Measurements from ENCODE around the gene MYBPH. TPM values are rescaled to one million over a fixed set of nuclear protein-coding genes. Genes with fewer than 3 reads are reported as not detected.

Gene MYBPH
- total RNA-seq, 1 donor from 2014 or later, result not detected

- no peak for DNase-seq (ENCODE audit: low spot score)
- Mint-ChIP-seq H3K4me3 (ENCODE audit: unreplicated experiment) (no peak overlapping the region), H3K36me3 (ENCODE audit: low read depth, unreplicated experiment) (peaks cover 4% of the 10 kb centered on the region), H3K27ac (ENCODE audit: unreplicated experiment) (peak overlapping the region; percentile 37), H3K27me3 (ENCODE audit: unreplicated experiment) (peaks cover 4% of the 10 kb centered on the region), H3K4me1 (ENCODE audit: unreplicated experiment) (peaks cover 7% of the 10 kb centered on the region), H3K9me3 (ENCODE audit: unreplicated experiment) (no peaks in the 10 kb centered on the region)
- TF ChIP-seq CTCF (IDR thresholded peaks at IDR 0.05; ENCODE audit: unreplicated experiment), result no peak
Observed at GRCh38 chr1:203202431-203203245, 27.0 kb upstream of the MYBPH start.

GRCh38 chr1:203201516-203202205 lies 26.0 kb upstream of the MYBPH start:
- no peak overlapping the region for H3K4me3 Mint-ChIP-seq (ENCODE audit: unreplicated experiment)
- H3K27ac Mint-ChIP-seq (ENCODE audit: unreplicated experiment), result no peak overlapping the region
- H3K4me1 Mint-ChIP-seq (ENCODE audit: unreplicated experiment), result peaks cover 5% of the 10 kb centered on the region
- H3K36me3 Mint-ChIP-seq (ENCODE audit: low read depth, unreplicated experiment), result peaks cover 7% of the 10 kb centered on the region
- peaks cover 2% of the 10 kb centered on the region for H3K27me3 Mint-ChIP-seq (ENCODE audit: unreplicated experiment)
- no peak for DNase-seq (ENCODE audit: low spot score)
- H3K9me3 Mint-ChIP-seq (ENCODE audit: unreplicated experiment), result no peaks in the 10 kb centered on the region
- no peak for TF ChIP-seq CTCF (IDR thresholded peaks at IDR 0.05; ENCODE audit: unreplicated experiment)

GRCh38 chr1:203200916-203201315 lies 25.3 kb upstream of the MYBPH start:
- no peak overlapping the region for H3K27ac Mint-ChIP-seq (ENCODE audit: unreplicated experiment)
- H3K4me1 Mint-ChIP-seq (ENCODE audit: unreplicated experiment), result peaks cover 5% of the 10 kb centered on the region
- no peak overlapping the region for H3K4me3 Mint-ChIP-seq (ENCODE audit: unreplicated experiment)
- H3K9me3 Mint-ChIP-seq (ENCODE audit: unreplicated experiment), result no peaks in the 10 kb centered on the region
- peaks cover 2% of the 10 kb centered on the region for H3K27me3 Mint-ChIP-seq (ENCODE audit: unreplicated experiment)
- no peak for DNase-seq (ENCODE audit: low spot score)
- no peak for TF ChIP-seq CTCF (IDR thresholded peaks at IDR 0.05; ENCODE audit: unreplicated experiment)
- H3K36me3 Mint-ChIP-seq (ENCODE audit: low read depth, unreplicated experiment), result peaks cover 7% of the 10 kb centered on the region

- Mint-ChIP-seq H3K27ac (ENCODE audit: unreplicated experiment) (no peak overlapping the region), H3K36me3 (ENCODE audit: low read depth, unreplicated experiment) (peaks cover 7% of the 10 kb centered on the region), H3K27me3 (ENCODE audit: unreplicated experiment) (peaks cover 2% of the 10 kb centered on the region), H3K4me1 (ENCODE audit: unreplicated experiment) (peaks cover 5% of the 10 kb centered on the region), H3K4me3 (ENCODE audit: unreplicated experiment) (no peak overlapping the region), H3K9me3 (ENCODE audit: unreplicated experiment) (no peaks in the 10 kb centered on the region)
- no peak for DNase-seq (ENCODE audit: low spot score)
- TF ChIP-seq CTCF (IDR thresholded peaks at IDR 0.05; ENCODE audit: unreplicated experiment), result no peak
Observed at GRCh38 chr1:203199816-203200571, 24.4 kb upstream of the MYBPH start.
